Cardiac septum (tissue), 1 donor: ENCODE results near the gene MTURN. TPM values are rescaled to one million over a fixed set of nuclear protein-coding genes. Genes with fewer than 3 reads are reported as not detected.

Experiments
- DNase-seq: peaks from one replicate; pipeline ENCODE4 v3.0.0-alpha.2; 2020; ENCODE audit warnings: low spot score
- intact Hi-C: fragments of 100-400 bp; cut with DNase I; formaldehyde crosslinking; loops from one replicate; pipeline ENCODE4 v1.14.0; 2022
- total RNA-seq: library from RNA; stranded (reverse); fragmentation: NEBNext Ultra II Directional; extraction: Animal tissue kit (Norgen Biotek cat#: 25700); gene quantifications from one replicate; pipeline ENCODE4 v1.2.1, GENCODE V29; 2021
- donor health status: DM: no; HTN: no; CAD: no.

MTURN gene
- total RNA-seq, 1 donor from 2014 or later: 49.3 TPM

- DNase-seq: no peak
- intact Hi-C loops: no loop called here
Observed at GRCh38 chr7:30154111-30154587, 19.4 kb downstream of the MTURN start.

DNA sequence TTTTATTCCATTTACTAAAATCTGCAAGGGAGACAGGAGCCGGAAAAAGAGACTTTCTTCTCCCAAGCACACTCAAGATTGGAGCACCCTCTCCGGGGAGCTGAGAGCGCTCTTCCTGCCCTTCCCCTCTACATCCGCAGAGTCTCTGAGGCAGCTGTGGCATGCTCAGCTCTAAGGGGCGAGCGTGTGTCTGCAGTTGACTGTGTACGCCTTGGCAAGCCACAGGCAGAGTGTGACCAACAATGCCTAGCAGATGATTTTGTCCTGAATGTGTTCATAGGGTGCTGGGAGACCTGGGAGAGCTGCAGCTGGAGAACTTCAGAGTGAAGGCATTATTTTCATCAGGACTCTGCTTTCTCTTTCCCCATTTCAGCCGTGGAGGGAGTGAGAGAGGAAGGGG lies 20.7 kb downstream of the MTURN start:
- no peak for DNase-seq
- intact Hi-C loops: no loop called here

GRCh38 chr7:30157204-30157603 lies 22.4 kb downstream of the MTURN start:
- no peak for DNase-seq
- intact Hi-C loops: no loop called here

GRCh38 chr7:30159163-30159562 lies 24.4 kb downstream of the MTURN start:
- intact Hi-C loops: no loop called here
- no peak for DNase-seq

DNA sequence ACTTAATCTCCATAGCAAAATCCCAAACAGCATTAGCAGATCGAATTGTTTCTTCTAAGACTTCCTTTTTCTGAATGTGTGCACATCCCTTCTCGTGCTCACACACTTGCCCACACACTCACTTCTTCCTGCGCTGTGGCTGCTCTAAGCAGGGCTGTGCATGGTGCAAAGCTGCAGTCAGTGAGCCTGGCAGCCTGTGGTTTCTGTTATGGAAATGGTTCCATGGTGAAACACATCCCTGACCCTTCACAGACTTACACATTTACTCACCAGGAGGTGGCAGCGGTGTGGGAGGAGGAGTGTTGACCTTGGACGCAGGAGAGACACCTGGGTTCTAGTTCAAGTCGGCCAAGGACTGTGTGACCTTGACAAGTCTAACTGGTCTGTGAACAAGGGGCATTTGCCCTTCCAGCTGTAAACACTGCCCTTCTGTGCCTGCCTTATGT lies 24.9 kb downstream of the MTURN start:
- no peak for DNase-seq
- intact Hi-C loops: loop anchor here (5.0 to 10.0 kb wide), 2 partner anchors 118 to 255 kb away; no protein-coding TSS in a partner anchor

- intact Hi-C loops: loop anchor here (5.0 to 10.0 kb wide), 2 partner anchors 117 to 254 kb away; no protein-coding TSS in a partner anchor
- DNase-seq: no peak
Observed at GRCh38 chr7:30160329-30160728, 25.5 kb downstream of the MTURN start.

GRCh38 chr7:30162133-30162532 lies 27.3 kb downstream of the MTURN start:
- intact Hi-C loops: loop anchor here (5.0 to 10.0 kb wide), 2 partner anchors 115 to 253 kb away; no protein-coding TSS in a partner anchor
- DNase-seq: no peak

- DNase-seq: no peak
Observed at GRCh38 chr7:30162622-30163124, 27.9 kb downstream of the MTURN start.

GRCh38 chr7:30163231-30163894 lies 28.6 kb downstream of the MTURN start:
- intact Hi-C loops: loop anchor here (5.0 to 10.0 kb wide), 2 partner anchors 114 to 251 kb away; no protein-coding TSS in a partner anchor
- no peak for DNase-seq

More at GRCh38 chr7:30162622-30163124, 27.9 kb downstream of the MTURN start:
- intact Hi-C loops: loop anchor here (5.0 to 10.0 kb wide), 2 partner anchors 115 to 252 kb away; no protein-coding TSS in a partner anchor

- intact Hi-C loops: loop anchor here (2.0 to 10.0 kb wide), 3 partner anchors 113 to 400 kb away; no protein-coding TSS in a partner anchor
Observed at GRCh38 chr7:30164567-30164966, 29.8 kb downstream of the MTURN start.

GRCh38 chr7:30165590-30165989 lies 30.8 kb downstream of the MTURN start:
- intact Hi-C loops: loop anchor here (2.0 to 10.0 kb wide), 2 partner anchors 249 to 399 kb away; no protein-coding TSS in a partner anchor
- DNase-seq: no peak

More at GRCh38 chr7:30164567-30164966, 29.8 kb downstream of the MTURN start:
- no peak for DNase-seq

- intact Hi-C loops: loop anchor here (10.0 kb wide), 1 partner anchor 249 kb away; no protein-coding TSS in a partner anchor
- DNase-seq: no peak
Observed at GRCh38 chr7:30166155-30166840, 31.5 kb downstream of the MTURN start.

DNA sequence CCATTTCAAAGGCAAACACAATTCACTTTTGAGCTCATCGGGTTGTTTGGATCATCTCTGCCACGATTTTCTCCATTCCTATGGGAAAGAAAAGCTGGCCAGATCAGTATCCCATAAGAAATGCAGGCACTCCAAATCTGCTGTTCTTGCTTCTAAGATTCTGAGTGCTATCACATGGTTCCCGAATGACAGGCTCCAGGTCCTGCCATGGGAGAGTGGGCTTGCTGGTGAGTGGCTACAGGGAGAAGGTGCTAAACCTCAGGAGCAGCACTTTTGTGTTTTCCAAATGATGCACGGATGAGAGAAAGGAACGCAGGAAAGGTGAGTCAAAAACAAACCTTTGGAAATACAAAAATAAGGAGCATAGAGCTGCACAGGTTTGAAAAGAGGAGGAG lies 32.1 kb downstream of the MTURN start:
- no peak for DNase-seq
- intact Hi-C loops: loop anchor here (10.0 kb wide), 1 partner anchor 248 kb away; no protein-coding TSS in a partner anchor

- intact Hi-C loops: loop anchor here (10.0 kb wide), 1 partner anchor 247 kb away; no protein-coding TSS in a partner anchor
- DNase-seq: no peak
Observed at GRCh38 chr7:30167901-30168300, 33.1 kb downstream of the MTURN start.

- intact Hi-C loops: loop anchor here (10.0 kb wide), 1 partner anchor 246 kb away; no protein-coding TSS in a partner anchor
- no peak for DNase-seq
Observed at GRCh38 chr7:30168835-30169573, 34.2 kb downstream of the MTURN start.

- DNase-seq: no peak
Observed at GRCh38 chr7:30169579-30169978, 34.8 kb downstream of the MTURN start.

DNA sequence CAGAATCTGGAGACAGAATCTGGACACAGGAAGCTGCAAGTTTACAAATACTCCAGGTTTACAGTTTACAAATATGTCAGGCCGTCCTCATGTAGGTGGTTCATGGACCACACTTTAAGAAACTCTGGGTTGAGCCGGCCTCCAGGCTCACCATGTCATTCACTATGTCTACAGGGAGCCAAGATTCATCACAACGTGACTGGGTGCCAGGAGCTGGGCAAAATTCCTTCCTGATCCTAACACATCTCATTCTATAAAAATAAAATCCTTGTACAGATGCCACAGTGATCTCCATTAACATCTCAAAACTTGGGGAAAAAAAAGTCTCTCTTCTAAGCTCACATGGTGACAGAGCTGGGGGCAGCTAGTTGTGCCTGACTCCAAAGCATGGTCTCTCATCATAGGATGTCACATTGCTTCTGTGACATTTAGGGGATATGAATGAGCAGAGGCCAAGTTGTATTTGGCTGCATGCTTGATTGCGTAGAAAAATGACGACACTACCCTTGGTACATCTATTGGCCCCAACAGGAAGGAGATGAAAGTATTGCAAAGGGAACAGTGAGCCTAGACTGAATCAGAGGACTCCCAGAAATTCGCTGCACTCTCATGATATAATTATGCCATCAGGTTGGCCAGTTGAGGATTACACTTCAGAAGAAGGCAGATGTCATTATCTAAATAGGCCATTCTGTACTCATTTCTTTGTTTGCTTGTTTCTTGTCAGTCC lies 35.9 kb downstream of the MTURN start:
- DNase-seq: no peak
- intact Hi-C loops: loop anchor here (5.0 kb wide), 1 partner anchor 82 kb away; no protein-coding TSS in a partner anchor

More at GRCh38 chr7:30169579-30169978, 34.8 kb downstream of the MTURN start:
- intact Hi-C loops: loop anchor here (10.0 kb wide), 1 partner anchor 245 kb away; no protein-coding TSS in a partner anchor

- intact Hi-C loops: loop anchor here (5.0 kb wide), 1 partner anchor 80 kb away; no protein-coding TSS in a partner anchor
- DNase-seq: no peak
Observed at GRCh38 chr7:30171766-30172447, 37.1 kb downstream of the MTURN start.
